ENCODE data around the gene EIF2AK3. TPM values are rescaled to one million over a fixed set of nuclear protein-coding genes. Genes with fewer than 3 reads are reported as not detected.

Gene EIF2AK3
- total and polyA plus RNA-seq, 2 of the 8 experiments (the other 6 are each of a cell fraction or from before 2014, with no cell fraction given): 5.8 to 22.8 TPM

GRCh38 chr2:88596141-88596830 lies 31.0 kb downstream of the EIF2AK3 start (continued):
- no peak for TF ChIP-seq KDM4A (IDR thresholded peaks at IDR 0.05; ENCODE audit: low read depth, low read length, severe bottlenecking)
- TF ChIP-seq SP2 (IDR thresholded peaks at IDR 0.05; ENCODE audit: low read length): no peak

Data from H1 (cell line).